Activated naive CD8-positive, alpha-beta T cell treated with anti-CD3 and anti-CD28 coated beads, Interleukin-2, amount 50 U/mL, for 16 hours (primary cell): ENCODE data around the gene CIAO2B.

ENCODE experiments used
- DNase-seq: peaks from one replicate; pipeline ENCODE4 v3.0.0-alpha.2; 2020; ENCODE audit warnings: low read depth, low spot score

CIAO2B gene

DNA sequence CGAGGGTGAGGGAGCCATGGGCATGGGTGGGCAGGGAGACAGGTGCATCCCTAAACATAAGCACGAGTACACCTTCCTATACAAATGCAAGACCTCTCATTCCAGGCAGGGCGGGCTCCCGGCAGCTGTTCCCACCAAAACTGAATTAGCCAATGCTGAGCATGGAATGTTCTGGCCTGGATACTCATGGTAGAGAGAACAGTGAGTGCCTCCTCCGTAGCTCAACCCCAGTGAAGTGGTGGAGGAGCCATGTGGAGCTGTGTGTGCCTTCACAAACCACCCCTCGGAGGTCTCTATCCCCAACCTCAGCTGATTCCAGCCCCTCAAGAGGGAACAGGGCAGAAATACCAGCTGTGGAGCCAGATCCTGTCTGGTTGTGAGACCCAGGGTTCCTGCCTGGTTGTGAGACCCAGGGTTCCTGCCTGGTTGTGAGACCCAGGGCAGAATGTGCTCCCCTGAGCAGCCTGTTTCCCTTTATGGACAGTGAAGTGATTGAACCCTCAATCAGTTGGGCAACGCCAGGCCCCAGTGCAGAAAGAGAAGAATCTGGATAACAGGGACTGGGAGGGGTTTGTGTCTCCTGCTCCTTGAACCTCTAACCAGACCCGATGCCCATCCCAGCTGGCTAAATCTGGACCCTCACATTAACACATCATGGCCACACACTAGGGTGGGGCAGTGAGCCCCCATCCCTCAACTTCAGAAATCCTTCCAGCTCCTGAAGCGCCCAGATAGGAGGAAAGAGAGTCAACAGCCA, 13.1 kb downstream of the CIAO2B start:
- DNase-seq = no peak

DNA sequence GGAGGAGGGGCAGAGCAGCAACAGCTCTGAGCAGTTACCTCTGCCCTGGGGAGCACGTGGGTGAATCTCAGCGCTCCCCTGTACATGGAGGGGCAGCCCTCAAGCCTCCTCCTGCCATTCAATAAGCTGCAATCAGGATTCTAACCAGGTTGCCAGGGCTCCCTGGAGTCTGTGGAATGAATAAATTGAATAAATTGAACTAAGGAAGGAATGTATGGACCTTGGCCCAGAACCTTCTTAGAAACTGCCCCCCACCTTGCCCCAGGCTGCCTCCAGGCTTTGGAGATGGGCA, 14.0 kb downstream of the CIAO2B start:
- no peak for DNase-seq

DNA sequence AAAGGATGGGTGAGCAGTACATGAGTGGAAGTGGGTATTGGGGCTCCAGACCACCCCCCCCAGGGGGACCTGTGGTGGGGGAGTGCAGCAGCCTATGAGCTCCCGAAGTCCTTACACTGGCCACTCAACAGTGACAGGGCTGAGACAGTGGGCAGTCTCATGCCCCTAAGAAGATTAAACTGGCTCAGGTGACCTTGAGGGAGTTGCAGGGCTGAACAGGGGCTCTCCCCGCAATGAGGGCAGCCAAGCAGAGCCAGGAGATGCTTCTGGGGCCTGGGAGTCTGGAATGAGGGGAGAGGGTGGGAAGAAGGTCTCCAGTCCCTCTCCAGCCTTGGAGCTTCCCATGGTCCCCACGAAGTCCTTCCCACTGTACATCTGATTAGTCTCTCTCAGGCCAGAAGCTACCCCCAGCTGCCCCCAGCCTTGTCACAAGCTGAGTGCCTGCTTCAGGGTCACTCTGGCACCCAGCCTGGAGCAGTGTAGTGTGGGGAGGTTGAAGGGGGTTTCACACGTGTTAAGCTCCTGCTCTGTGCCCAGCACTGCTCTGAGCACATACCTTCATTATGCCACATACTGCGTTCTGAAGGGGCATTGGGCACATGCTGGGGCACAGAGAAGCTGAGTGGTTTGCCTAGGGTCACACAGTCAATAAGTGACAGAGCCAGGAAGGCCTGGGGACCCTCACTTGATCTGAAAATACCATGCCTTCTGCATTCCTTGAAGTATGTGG, 14.5 kb downstream of the CIAO2B start:
- no peak for DNase-seq

DNA sequence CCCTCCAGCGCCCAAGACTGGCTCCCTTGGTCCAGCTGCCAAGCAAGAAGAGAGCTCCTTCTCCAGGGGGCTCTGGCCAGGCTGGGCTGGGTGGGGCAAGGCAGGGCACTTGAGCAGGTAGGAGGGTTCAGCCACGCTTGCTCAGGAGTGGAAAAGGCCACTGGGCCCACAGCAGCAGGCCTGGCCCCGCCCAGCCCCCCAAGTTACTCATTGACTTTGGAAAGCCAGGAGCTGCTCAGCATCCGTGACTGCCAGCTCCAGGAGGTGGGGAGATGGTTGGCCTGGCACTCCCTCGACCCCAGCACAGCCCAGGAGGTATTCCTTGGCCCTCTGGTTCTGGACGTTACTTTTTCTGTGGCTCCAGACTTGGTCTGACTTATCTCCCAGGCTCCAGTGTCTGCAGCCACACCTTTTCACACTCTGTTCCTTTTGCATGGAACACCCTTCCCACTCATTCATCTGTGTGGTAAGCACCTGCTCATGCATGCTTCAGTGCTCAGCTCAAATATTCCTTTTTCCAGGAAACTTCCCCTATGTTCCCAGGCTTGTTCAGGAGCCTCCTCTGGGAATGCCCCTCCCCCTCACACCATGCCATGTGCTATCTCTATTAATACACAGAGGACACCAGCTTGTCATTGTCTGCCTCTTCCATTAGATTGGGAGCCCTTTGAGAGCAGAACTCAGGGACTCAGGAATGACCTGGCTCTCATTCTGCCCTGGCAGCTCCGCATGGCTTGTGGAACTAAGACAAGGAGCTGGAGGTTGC, 15.2 kb downstream of the CIAO2B start, which contains the start of gene CDH16:
TSS of gene CDH16 (minus strand) at position 83 of the 766 bp plus-strand sequence. CDS start 820 bp downstream, outside the sequence.
- DNase-seq = no peak

- no peak for DNase-seq
Observed at GRCh38 chr16:66918355-66918754, 15.8 kb downstream of the CIAO2B start.

DNA sequence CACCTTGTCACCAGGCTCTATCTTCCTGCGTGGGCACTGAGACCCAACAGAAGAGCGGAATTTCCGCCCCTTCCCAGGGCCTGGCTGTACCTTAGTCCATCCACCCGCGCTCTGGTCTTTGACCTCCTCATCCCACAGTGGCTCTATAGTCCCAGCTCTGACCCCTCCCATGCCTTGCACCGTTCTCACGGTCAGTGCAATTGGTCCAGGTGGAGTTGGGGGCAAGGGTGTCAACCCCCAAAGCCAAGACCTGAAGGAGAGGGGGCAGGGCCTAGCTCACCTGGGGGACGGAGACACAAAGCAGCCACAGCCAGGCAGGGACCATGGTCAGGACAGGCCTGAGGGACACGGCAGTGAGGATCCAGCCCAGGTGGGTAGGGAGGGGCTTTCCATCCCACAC, 16.5 kb downstream of the CIAO2B start:
- DNase-seq = no peak

DNA sequence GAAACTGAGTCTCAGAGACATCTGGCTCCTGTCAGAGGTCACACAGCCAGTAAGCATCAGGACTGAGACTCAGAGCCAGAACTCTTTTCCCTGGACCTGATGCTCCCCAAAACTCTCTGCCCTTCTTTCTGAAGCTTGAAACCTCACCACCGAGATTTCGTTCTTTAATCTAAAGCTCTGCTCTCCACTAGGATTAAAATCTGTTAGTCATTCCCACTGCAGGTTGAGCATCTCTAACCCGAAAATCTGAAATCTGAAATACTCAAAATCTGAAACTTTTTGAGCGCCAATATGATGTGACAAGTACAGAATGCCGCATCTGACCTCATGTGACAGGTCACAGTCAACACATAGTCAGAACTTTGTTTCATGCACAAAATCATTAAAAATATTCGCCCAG, 17.7 kb downstream of the CIAO2B start:
- no peak for DNase-seq

- DNase-seq = no peak
Observed at GRCh38 chr16:66915041-66915440, 19.2 kb downstream of the CIAO2B start.

- no peak for DNase-seq
Observed at GRCh38 chr16:66914541-66914940, 19.7 kb downstream of the CIAO2B start.

GRCh38 chr16:66913711-66914110, 20.5 kb downstream of the CIAO2B start:
- no peak for DNase-seq

DNA sequence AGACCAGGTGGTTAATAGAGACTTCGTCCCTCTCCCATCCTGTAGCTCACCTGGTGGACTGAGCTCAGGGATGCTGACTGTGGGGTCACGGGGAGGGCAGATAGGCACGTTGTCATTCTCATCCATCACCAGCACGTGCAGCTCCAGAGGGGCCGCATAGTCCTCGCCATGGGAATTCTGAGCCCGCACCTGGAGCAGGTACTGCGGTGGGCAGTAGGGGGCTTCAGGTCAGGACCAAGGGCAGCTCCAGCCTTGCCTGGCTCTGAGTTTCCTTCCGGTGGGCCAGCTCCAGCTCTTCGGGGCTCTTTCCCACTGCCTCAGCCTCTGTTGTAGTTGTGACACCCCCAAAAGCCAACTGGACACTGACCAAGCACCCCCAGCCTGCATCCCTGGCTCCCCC, 21.1 kb downstream of the CIAO2B start:
- DNase-seq = no peak

DNA sequence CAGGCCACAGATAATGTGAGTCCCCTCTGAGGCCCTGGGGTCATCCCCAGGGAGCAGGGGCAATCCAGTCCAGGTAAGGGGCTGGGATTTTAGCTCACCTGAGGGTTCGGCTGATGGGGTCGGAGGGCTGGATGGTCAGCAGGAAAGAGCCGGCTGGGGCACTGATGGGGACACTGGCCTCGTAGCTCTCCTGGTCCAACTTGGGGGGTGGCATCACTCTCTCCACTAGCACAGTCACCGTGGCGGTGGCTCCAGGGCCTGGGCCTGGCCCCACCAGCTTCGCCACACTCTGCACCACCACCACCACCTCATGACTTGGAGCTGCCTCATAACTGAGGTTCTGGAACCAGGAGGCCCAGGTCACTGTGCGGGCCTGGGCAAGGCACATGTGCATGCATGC, 22.4 kb downstream of the CIAO2B start:
- no peak for DNase-seq

DNA sequence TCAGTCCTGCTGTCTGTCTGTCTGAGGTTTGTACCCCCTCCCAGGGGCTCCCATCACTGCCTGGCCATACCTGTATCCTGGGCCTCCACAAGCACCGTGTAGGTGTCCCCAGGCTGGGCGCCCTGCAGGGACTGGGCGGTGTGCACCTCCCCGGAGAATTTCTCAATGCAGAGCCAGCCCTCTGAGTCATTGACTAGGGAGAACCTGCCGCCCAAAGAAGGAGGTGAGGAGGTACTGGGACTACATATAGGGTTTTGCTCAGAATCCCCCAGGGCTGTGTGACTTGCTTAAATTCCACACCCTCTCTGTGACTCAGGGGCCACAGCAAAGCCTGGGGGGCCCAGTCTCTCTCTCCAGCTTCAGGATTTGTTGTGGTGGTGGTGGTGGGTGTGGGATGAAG, 23.1 kb downstream of the CIAO2B start:
- no peak for DNase-seq

- DNase-seq = no peak
Observed at GRCh38 chr16:66910175-66910940, 23.8 kb downstream of the CIAO2B start.

- no peak for DNase-seq
Observed at GRCh38 chr16:66908762-66909559, 25.2 kb downstream of the CIAO2B start.

DNA sequence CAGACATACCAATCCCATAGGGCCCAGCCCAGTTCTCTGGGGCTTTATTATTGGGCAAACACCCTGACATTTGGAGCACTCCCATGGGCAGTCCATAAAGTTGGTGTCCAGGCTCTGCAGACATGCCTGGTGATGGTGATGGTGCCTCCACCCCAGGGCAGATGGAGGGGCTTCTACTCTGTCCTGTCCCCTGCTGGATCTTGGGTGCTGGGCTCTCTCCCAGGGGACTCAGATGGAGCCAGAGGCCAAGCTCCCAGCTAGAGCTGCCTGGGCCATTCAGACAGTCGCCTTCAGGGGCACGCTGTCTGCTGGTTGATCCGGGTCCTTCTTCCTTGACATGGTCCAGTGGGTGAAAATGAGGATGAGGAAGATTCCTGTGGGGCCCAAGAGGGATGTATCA, 26.1 kb downstream of the CIAO2B start:
- DNase-seq = no peak

DNA sequence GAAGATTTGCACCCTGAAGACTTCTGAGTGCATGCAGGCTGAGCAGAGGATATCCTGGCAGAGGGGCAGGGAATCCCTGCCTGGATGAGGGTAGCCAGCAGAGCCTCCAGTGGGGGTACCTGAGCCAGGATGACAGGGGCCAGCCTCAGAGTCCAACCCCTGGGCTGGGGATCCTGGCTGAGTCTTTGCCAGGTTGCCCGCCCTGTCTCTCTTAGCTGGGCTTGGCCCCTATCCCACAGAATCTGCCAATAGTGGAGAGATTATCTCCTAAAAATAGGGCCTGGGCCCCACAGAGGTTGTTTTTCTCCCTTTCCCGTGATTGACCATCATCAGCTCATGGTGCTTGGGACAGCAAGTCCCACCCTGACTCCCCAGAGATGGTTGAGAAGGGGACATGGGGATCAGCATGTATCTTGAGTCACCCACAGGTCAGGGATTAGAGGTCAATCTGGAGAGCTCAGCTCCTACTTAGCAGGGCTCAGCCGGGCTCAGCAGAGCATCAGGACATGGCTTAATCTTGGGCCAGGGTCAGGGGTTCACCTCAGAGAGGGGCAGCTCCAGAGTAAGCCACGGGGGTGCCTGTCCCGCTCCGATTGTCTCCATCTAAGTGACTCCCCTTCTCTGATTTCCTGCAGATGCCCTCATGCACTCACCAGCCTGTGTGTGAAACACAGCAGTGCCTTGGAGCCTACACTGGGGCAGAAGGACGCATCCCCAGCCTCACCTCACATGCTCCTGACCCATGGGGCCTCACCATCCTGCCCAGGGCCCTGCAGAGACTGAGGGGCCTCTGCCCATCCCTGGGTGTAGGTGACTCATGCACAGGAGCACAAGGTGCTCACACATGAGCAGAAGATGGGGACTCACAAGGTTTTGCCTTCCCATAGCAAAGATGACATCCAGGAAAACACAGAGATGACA, 27.0 kb downstream of the CIAO2B start:
- DNase-seq = no peak

- DNase-seq = no peak
Observed at GRCh38 chr16:66905633-66906539, 28.3 kb downstream of the CIAO2B start.
